Measurements from ENCODE around the gene TNFAIP8.

The TNFAIP8 gene

DNA sequence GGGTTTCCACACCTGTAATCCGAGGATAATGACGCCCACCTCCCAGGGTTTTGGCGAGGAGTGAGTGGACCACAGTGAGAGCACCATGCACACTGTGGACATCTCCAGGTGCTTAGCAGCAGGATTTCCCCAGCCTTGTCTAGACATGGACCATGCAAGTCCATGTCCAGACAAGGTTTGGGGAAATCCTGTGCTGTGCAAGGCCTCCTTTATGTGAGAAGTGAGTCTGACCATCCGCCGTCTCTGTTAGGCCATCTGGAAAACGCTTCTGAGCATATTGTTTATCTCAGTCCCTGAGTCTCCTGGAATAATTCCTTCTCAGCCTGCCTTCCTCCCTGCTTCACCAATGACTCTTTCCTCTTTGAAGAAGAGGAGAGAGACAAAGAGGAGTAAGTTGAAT, 26.2 kb upstream of the TNFAIP8 start:
- DNase-seq: no peak

DNA sequence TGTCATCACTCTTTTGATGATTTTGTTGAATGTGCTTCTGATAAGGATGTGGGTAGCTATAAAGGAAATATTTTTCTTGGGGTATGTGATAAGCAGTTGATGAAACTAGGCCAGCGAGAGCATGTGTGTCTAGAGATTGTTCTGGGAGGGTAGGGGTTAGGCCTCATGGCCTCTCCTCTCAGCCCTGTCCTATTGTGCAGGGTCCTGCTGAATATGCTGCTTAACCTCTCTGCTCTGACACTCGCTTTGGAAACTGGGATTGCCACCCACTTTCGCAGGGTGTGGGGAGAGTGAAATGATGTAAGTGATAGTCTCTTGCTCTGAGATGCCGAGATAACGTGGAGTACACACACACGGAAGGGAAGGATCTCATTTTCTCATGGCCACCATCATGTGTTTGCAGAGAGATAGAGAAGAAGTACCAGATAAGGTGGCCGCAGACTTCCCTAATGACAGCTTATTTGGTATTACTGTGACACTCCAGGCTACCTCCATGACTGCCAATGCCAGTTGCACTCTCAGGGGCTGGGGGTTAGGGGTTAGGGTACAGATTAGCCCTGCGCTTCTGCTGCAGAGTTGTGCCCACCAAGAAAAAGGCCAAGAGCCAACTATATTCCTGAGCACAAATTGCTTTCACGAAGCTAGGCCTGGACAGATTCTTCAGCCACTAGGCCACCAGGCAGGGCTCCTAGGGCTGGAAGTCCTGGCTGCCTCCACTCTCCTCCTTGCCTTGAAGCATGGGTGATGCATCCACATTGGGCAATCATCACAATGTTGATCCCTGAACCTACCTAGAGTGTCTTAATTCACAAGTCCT, 25.2 kb upstream of the TNFAIP8 start:
- DNase-seq: peak; percentile 62

DNA sequence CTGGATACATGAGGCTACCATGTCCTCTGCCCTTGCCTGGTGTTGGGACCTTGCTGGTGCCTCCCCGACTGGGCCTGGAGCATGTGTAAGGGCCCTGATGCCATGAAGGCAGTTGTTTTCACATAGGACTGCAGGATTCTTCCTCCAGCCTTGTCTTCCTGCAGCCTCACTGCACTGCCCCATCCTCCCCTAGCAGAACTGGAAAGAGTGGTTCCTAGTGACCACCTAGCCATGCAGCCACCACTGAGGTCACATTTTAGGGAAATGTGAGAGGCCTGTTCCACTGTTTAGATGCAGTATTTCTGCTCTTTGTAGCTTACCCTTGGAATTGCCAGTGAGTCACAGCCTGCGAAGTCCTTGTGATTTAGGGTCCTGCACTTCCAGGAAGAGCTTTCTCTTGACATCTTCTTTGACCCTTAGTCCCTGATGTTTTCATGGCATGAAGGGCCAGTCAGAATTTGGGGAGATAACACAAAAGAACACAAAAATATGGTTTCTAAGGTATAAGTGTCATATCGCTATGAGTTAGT, 24.2 kb upstream of the TNFAIP8 start:
- no peak for DNase-seq

DNA sequence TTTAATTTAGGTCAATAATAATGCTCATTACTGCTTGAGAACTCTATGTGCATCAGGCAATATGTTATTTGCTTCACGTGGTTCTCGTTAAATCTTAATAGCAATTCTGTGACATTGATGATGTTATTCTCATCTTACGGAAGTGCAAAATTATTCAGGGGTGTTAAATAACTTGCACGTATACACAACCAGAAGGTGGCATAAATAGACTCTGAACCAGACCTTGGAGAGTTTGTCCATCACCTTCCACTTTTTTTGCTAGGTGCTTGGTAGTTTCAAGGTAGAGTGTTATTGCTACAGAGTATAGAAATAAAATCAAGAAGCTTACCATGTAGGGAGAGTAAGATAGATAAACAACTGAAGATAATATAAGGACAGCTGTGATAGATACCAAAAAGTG, 23.6 kb upstream of the TNFAIP8 start:
- DNase-seq: no peak

DNA sequence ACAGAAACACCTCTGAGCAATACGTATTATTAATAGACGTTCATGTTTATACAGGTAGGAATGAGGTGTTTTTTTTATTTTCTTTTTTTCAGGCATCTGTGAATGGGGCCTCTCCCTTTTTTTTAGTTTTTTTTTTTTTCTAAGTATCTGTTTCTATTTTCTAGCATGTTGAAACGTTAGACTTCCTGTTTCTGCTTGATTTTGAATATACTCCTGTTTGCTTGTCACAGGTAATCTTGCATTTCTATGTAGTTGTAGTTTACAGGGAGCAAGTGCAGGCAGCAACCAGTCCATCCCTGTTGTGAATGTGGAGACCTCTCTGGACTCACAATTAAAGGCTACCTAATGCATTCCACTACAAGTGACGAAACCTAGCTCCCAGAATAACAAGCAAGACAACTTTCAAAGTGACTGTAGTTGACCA, 22.8 kb upstream of the TNFAIP8 start:
- no peak for DNase-seq

DNA sequence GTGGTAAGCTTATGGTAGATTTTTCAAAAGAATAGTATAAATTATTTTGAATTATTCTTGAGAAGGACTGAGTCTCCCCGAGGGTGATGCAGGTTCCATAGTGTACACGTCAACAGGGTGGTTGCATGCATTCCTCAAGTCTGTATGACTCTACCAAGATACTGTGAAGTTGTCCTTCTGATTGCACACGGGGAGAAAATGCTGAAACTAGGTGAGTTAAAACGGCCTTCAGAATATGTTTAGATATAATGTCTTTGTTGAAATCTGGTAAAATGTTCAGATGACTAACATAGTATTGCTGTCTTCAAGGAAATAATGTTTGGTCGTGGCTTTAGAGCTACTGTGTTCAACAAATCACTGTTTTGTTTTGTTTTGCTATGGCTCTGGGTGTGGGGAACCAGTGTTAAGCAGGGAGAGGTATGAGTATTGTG, 22.4 kb upstream of the TNFAIP8 start:
- DNase-seq: no peak

DNA sequence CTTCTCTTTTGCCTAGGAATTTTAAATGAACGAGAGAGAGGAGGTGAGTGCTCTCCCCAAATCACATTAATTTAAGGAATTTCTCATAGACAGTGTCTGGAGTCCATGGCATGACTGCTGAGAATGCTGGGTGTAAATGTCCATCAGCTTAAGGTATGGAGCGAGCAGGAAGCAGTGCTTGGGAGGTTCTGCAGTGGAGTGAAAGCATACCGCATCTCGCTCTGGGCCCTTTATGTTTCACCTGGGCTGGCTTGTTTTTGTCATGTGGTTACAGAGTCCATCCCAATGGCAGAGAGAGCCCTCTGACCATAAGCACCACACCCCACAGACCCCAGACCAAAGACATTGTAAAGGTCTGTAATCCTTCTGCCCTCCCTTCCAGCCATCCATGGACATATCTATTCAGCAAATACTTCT, 20.6 kb upstream of the TNFAIP8 start:
- no peak for DNase-seq

DNA sequence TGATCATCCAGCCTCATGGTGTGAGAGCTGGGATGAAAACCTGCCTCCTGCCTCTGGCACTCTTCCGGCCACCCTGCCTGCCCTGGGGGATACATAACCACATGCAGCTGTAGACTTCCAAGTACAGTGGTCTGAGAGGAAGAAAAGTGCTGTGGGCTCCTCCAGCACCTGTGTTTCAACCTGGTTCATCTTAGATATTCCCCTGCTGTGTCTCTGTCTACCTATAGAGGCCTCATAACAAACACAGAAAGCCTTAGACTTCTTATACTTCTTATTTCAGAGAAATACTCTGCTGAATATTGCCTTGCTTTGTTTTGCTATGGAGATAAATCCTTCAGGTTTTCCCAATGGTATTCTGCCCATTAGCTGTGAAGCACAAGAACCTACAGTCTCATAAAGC, 19.6 kb upstream of the TNFAIP8 start:
- DNase-seq: no peak

DNA sequence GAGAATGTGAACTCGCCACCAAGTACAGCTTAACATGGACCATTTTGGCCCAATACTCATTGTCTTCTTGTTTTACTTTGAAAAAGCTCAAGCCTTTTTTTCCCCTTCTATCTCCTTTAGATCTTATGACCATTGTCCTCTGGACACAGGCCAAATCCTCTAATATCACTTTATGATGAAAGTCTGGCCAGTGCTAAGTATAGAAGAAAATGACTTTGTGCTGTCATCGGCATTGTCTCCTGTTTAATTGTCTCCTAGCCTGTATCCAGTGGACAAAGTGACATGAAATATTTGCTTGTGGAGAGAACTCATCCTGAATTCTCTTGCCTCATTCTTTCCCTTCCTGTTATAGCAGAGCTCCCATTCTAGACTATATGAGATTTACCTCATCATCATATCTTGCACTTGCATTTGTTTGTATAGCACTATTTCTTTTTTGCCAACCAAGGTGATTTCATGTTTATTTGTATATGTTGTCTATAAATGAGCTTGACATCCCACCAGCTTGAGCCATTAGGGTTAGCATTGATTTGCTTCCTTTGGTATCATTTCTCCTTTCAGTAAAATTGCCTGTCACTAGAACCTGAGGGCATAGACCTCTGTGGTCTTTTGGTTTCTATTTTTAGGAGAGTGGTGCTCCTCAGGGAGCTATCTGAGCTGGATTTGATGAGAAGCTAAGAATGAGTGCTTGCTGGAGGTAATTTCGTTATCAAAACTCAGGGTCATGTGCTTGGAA, 18.8 kb upstream of the TNFAIP8 start:
- no peak for DNase-seq

DNA sequence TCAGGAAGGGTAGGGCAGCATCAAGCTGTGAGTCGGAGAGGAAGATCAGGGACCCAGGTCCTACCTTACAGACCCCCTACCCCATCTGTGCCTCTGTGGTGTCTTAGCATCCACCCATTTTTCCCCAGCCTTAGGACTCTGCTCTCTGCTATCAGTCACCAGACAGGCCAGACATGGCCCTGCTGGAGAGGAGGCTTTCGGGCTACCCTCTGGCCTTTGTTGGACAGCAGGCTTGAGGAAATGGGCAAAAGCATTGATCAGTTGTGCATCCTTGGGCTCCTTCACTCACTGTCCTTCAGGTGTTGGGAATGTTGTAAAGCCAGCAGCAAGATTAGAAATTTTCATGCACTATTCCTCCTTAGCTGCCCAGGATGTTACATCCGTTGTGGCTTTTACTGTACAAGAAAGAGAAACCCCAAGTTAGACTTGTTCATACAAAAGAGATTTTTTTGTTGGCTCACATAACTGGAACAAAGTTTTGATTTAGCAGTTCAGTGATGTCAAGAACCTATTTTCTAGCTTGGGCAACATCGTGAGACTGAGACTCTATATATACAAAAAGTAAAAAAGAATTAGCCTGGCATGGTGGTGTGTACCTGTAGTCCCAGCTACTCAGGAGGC, 17.4 kb upstream of the TNFAIP8 start:
- no peak for DNase-seq

DNA sequence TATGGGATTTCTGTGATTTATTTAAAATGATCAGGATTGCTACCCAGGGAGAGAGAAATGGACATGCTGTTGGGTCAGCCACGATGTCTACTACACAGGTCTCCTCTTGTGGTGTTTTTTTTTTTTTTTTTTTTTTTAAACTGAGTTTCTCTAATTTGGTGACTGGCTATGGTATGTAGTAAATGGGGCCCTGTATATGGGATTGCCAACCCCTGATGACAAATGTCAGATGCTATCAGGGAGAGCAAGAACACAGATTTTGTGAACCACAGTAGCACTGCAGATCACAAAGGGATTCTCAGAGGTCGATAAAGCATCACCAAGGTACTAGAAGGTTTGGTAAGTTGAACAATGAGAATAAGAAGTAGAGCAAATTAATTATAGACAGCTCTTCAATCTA, 16.5 kb upstream of the TNFAIP8 start:
- no peak for DNase-seq

DNA sequence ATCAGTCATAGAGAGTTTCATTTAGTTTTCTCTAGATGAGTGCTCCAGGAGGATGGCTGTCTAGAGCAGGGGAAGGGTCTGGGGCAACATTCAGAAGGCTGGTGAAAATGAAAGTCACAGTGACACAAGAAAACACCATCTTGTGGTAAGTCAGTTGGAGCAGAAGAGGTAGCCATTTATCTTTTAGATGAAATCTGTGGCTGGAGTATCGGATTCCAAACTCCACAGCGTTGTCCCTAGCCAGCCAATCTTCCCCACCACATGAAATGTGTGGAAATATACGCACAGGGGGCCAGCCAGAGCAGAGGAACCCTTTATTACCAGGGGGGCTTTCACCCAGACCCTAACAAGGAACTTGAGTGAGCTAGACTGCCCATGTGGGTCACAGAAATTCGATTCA, 15.9 kb upstream of the TNFAIP8 start:
- no peak for DNase-seq

DNA sequence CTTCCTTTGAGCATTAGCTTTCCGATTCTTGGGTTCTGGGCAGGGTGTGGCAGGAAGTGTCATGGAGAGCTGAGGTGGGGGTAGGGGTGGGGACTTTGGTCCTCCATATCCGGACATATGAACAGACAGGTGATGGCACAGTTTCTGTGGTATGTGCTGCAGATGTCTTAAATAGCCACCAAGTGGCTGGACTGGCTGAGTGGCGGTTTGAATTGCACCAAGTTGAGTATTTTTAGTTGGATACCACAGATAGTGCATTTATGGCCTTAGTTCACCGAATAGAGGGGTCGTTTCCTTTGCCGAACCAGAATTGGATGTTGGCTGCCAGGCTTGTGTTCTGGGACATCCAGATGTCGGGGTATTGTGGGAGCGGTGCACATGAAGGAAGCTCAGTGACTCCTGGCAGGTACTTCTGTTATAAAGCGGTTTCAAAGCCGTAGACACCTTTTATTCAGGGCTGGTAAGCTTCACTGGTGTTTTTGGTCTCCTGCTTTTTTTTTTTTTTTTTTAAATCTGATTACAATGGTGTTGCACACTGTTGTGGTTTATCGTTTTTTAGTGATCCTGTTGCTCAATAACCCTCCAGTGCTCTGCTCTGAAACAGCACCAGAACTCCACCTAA, 15.1 kb upstream of the TNFAIP8 start:
- DNase-seq: peak; percentile 68

DNA sequence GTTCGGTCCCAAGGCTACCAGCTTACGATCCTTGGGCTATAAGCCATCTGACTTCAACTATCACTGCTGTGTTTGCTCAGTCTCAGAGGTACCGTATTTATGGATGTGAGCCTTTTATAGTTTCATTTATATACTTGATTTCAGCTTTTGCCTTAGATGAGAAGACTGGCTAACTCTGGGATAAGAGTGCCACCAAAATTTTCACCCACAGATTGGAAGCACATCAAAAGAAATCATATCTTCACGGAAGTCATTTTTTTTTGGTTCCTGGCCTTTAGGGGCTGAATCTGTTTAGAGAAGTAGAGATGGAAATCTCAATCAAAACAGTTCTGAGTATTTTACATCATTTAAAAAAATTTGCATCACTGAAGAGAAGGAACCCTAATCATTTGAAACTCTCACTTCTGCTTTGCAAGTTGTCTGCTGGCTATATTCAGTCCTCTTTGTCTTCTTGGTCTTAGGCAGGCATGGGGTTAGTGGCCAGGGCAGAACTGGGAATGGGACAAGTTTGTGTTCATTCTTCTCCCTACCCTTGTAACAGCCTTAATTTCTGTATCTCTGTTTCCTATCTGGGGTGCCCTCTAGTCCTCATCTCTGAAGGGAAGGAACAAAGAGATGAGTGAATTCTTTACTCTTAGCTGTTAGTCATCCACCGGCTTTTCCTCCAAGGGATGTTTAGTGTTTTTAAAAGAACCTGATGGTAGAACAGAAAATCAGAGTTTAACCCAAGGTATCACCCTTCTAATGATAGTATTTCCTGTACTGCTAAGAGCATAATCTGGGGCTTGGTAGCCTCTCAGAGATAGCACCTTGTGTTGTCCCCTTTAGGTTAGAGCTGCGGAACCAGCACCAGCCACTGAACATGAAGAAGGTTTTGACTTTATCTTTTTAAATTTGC, 14.1 kb upstream of the TNFAIP8 start:
- no peak for DNase-seq

DNA sequence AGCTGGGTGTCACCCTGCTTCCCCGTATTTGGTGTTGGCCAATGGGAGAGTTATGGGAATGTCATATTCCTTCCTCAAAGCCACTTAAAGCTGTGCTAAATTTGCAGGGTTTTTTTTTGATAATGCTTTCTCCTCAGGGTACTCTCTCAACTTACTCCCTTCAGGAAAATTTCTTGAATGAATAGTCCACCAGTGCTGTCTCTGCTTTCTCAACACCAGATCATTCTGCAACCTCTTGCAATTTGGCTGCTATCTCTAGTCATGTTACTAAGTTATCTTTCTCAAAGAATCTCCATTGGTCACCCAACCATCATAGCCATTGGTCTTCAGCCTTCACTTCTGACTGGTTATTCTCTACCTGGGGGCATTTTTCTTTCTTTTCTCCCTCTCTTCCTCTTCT, 13.4 kb upstream of the TNFAIP8 start:
- no peak for DNase-seq

DNA sequence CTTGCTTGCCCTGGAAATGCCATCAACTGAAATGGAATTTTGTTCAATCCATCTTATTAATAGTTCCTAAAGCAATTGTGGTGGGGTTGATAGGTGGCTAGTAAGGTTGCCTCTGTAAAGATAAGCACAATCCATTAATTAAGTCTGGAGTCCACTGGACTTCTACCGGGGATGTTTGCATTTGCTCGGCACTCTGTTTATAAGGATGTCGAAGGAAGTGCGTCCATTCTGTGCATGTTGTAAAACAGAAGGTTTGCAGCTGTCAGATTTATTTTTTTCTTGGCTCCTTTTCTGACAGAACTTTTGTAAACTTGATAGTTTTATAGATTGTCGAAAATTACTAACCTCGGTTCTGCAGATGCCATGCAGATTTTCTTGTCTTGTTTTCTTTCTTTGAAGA, 12.8 kb upstream of the TNFAIP8 start:
- no peak for DNase-seq

DNA sequence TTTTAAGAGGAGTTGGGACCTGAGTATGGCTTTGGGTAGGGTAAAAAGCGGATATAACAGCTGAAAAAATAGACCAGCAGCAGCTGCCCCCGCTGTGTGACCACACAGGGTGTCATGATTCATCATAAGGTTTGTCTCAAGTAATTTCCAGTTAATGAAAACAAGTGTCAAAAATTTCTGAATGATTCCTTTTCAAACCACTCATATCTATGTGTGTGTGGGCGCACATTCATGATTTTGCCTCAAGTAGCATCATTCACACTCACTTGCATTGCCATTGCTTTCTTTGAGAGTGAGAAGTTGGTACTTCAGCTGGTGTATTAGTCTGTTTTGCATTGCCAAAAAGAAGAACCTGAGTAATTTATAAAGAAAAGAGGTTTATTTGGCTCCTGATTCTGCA, 12.1 kb upstream of the TNFAIP8 start:
- peak; percentile 64 for DNase-seq

DNA sequence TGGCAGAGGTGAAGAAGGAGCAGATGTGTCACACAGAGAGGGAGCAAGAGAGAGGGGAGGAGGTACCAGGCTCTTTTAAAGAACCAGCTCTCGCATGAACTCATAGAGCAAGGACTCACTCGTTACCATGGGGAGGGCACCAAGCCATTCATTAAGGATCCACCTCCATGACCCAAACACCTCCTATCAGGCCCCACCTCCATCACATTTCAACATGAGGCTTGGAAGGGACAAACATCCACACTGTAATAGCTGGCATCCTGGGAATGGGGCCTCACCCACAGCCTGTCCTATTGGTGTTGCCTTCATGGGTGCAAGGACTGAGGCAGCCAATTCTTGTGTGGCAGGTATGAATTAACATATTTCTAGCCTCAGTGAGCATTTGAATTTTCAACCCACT, 11.6 kb upstream of the TNFAIP8 start:
- no peak for DNase-seq

DNA sequence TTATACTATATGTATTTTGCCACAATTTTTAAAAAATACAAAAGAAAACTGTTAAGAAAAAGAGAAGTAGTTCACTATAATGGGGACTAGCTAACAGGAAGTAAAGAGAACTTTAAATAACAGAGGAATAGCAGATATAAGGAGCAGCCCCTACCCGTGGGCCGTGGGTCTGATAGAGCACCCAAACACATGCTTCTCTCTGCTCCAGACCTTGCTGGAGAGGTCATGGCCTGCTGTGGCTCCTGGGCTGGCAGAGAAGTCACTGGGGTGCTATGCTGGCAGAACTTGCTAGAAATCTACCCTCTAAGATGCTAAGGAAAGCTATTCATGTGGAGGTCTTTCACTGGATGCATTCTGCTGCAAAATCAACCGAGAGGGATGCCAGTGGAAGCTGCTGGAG, 10.0 kb upstream of the TNFAIP8 start:
- no peak for DNase-seq

DNA sequence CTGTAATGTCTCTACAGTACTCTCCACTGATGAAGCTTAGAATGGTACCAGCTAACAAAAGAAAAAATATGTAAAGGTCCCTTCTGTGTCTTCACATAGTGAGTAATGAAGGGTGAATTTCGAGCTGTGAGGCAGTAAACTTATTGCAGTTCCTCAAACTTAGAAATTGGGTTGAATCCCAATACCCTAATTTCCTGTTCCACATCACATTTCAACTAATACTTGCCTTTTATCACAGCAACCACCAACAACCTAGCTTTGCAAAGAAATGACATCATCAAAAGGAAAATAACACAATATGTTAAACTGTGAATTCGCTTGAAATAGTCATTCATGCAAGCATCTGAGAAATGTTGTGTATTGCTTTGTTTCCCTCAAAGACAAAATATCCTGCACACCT, 9.4 kb upstream of the TNFAIP8 start:
- no peak for DNase-seq

DNA sequence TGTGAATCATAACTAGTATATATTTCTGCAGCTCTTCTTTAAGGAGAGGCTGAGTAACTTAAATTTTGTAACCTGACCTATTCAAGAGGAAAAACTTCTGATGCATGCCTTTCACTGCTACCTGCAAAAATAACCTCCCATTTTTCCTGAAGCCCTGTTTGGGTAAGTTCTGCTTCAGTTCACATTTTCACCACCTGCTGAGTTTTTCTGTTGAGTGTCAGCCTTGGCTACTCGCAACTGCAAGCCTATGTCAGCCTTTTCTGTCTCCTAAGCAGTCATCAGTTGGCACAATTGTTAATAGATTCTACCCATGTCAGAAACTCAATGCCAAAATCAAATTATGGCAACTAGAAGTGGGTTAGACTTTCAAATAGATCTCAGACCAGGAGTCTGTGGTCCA, 8.2 kb upstream of the TNFAIP8 start:
- DNase-seq: no peak

DNA sequence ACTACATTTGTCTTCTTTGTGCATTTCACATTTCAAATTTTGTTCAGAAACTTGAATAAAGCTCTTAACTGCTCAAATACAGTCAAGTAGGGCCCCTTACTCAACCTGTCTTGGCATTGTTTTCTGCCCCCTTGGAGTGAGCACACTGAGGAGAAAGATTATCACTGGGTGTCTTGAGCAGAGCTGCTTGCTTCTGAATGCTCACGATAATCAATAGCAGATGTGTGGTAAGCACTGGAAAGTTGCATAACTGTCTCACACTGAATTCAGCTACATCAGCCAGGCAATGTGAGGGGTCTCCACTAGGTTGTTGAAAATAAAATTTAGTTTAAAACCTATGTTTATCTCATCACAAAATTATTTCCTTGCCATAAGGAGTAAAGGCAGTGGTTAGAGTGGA, 7.8 kb upstream of the TNFAIP8 start:
- DNase-seq: no peak

Data from CD4-positive, alpha-beta T cell treated with Interleukin-6 for 4 hours (primary cell).